ENCODE data around the gene PRRG2.

The PRRG2 gene

GRCh38 chr19:49553451-49554271 lies 27.5 kb upstream of the PRRG2 start:
- peaks cover 26% of the 10 kb centered on the region for H3K4me1 Mint-ChIP-seq
- H3K36me3 Mint-ChIP-seq: peaks cover 34% of the 10 kb centered on the region
- peak overlapping the region; percentile 6 for H3K27ac Mint-ChIP-seq
- no peaks in the 10 kb centered on the region for H3K9me3 Mint-ChIP-seq
- ATAC-seq: no peak
- H3K27me3 Mint-ChIP-seq: no peaks in the 10 kb centered on the region
- no peak overlapping the region for H3K4me3 Mint-ChIP-seq

- Mint-ChIP-seq H3K4me3 (no peak overlapping the region), H3K36me3 (peaks cover 44% of the 10 kb centered on the region), H3K4me1 (peaks cover 27% of the 10 kb centered on the region), H3K27ac (no peak overlapping the region), H3K9me3 (no peaks in the 10 kb centered on the region), H3K27me3 (no peaks in the 10 kb centered on the region)
- no peak for ATAC-seq
These were observed 26.4 kb upstream of the PRRG2 start for GRCh38 chr19:49554701-49555181.

GRCh38 chr19:49555600-49556411 lies 25.3 kb upstream of the PRRG2 start:
- peaks cover 48% of the 10 kb centered on the region for H3K36me3 Mint-ChIP-seq
- peaks cover 38% of the 10 kb centered on the region for H3K4me1 Mint-ChIP-seq
- no peaks in the 10 kb centered on the region for H3K27me3 Mint-ChIP-seq
- peak; percentile 54 for ATAC-seq
- H3K27ac Mint-ChIP-seq: no peak overlapping the region
- H3K9me3 Mint-ChIP-seq: no peaks in the 10 kb centered on the region
- no peak overlapping the region for H3K4me3 Mint-ChIP-seq

GRCh38 chr19:49556412-49557398 lies 24.4 kb upstream of the PRRG2 start:
- no peak overlapping the region for H3K4me3 Mint-ChIP-seq
- ATAC-seq: no peak

GRCh38 chr19:49557641-49558325 lies 23.3 kb upstream of the PRRG2 start:
- Mint-ChIP-seq H3K4me1 (peaks cover 41% of the 10 kb centered on the region), H3K9me3 (no peaks in the 10 kb centered on the region), H3K27me3 (no peaks in the 10 kb centered on the region), H3K36me3 (peaks cover 48% of the 10 kb centered on the region), H3K4me3 (no peak overlapping the region), H3K27ac (no peak overlapping the region)
- no peak for ATAC-seq

More at GRCh38 chr19:49556412-49557398, 24.4 kb upstream of the PRRG2 start:
- Mint-ChIP-seq H3K27ac (no peak overlapping the region), H3K9me3 (no peaks in the 10 kb centered on the region), H3K27me3 (no peaks in the 10 kb centered on the region), H3K36me3 (peaks cover 48% of the 10 kb centered on the region), H3K4me1 (peaks cover 43% of the 10 kb centered on the region)

GRCh38 chr19:49558591-49558990 lies 22.5 kb upstream of the PRRG2 start:
- Mint-ChIP-seq H3K4me3 (no peak overlapping the region), H3K27ac (no peak overlapping the region), H3K36me3 (peaks cover 48% of the 10 kb centered on the region), H3K9me3 (no peaks in the 10 kb centered on the region), H3K27me3 (no peaks in the 10 kb centered on the region), H3K4me1 (peaks cover 40% of the 10 kb centered on the region)
- no peak for ATAC-seq

- no peaks in the 10 kb centered on the region for H3K9me3 Mint-ChIP-seq
- H3K27ac Mint-ChIP-seq: peak overlapping the region; percentile 70
- ATAC-seq: no peak
- peaks cover 47% of the 10 kb centered on the region for H3K36me3 Mint-ChIP-seq
- no peaks in the 10 kb centered on the region for H3K27me3 Mint-ChIP-seq
- H3K4me3 Mint-ChIP-seq: no peak overlapping the region
- H3K4me1 Mint-ChIP-seq: peaks cover 36% of the 10 kb centered on the region
These were observed 21.7 kb upstream of the PRRG2 start for GRCh38 chr19:49559443-49559842.

GRCh38 chr19:49559928-49560327 lies 21.2 kb upstream of the PRRG2 start:
- Mint-ChIP-seq H3K27me3 (no peaks in the 10 kb centered on the region), H3K4me3 (no peak overlapping the region), H3K4me1 (peaks cover 36% of the 10 kb centered on the region), H3K27ac (peak overlapping the region; percentile 70), H3K9me3 (no peaks in the 10 kb centered on the region), H3K36me3 (peaks cover 42% of the 10 kb centered on the region)
- ATAC-seq: no peak

GRCh38 chr19:49560358-49560900 lies 20.7 kb upstream of the PRRG2 start:
- peak; percentile 54 for ATAC-seq
- H3K4me1 Mint-ChIP-seq: peaks cover 37% of the 10 kb centered on the region
- no peak overlapping the region for H3K4me3 Mint-ChIP-seq
- no peaks in the 10 kb centered on the region for H3K27me3 Mint-ChIP-seq
- H3K9me3 Mint-ChIP-seq: no peaks in the 10 kb centered on the region
- H3K27ac Mint-ChIP-seq: peak overlapping the region; percentile 70
- H3K36me3 Mint-ChIP-seq: peaks cover 37% of the 10 kb centered on the region

- Mint-ChIP-seq H3K4me3 (no peak overlapping the region), H3K27ac (peak overlapping the region; percentile 42), H3K36me3 (peaks cover 5% of the 10 kb centered on the region), H3K9me3 (no peaks in the 10 kb centered on the region), H3K4me1 (peaks cover 50% of the 10 kb centered on the region), H3K27me3 (no peaks in the 10 kb centered on the region)
- no peak for ATAC-seq
These were observed 16.5 kb upstream of the PRRG2 start for GRCh38 chr19:49564616-49565045.

- H3K27me3 Mint-ChIP-seq: no peaks in the 10 kb centered on the region
- H3K4me1 Mint-ChIP-seq: peaks cover 50% of the 10 kb centered on the region
- ATAC-seq: no peak
- H3K27ac Mint-ChIP-seq: peak overlapping the region; percentile 42
- no peaks in the 10 kb centered on the region for H3K36me3 Mint-ChIP-seq
- no peaks in the 10 kb centered on the region for H3K9me3 Mint-ChIP-seq
- H3K4me3 Mint-ChIP-seq: no peak overlapping the region
These were observed 15.9 kb upstream of the PRRG2 start for GRCh38 chr19:49565261-49565660.

GRCh38 chr19:49566302-49566701 lies 14.8 kb upstream of the PRRG2 start:
- no peaks in the 10 kb centered on the region for H3K36me3 Mint-ChIP-seq
- H3K4me3 Mint-ChIP-seq: no peak overlapping the region
- peaks cover 46% of the 10 kb centered on the region for H3K4me1 Mint-ChIP-seq
- ATAC-seq: no peak
- no peak overlapping the region for H3K27ac Mint-ChIP-seq
- H3K9me3 Mint-ChIP-seq: no peaks in the 10 kb centered on the region
- H3K27me3 Mint-ChIP-seq: no peaks in the 10 kb centered on the region

GRCh38 chr19:49567861-49568441 lies 13.2 kb upstream of the PRRG2 start:
- no peaks in the 10 kb centered on the region for H3K27me3 Mint-ChIP-seq
- peak overlapping the region; percentile 24 for H3K4me3 Mint-ChIP-seq
- H3K4me1 Mint-ChIP-seq: peaks cover 42% of the 10 kb centered on the region
- H3K27ac Mint-ChIP-seq: peak overlapping the region; percentile 84
- no peaks in the 10 kb centered on the region for H3K36me3 Mint-ChIP-seq
- peak; percentile 66 for ATAC-seq
- H3K9me3 Mint-ChIP-seq: no peaks in the 10 kb centered on the region
